Common myeloid progenitor, CD34-positive (primary cell): Measurements from ENCODE around the gene ADD1.

Experiments
- CTCF ChIA-PET: fragments of 350-600 bp; sonication (Branson Sonifier 250); formaldehyde crosslinking; loops from one replicate; lab custom pipeline; 2021; ENCODE audit warnings: antibody characterized with exemption; lab: Charles Lee
- POLR2A ChIA-PET: fragments of 350-600 bp; sonication (Branson Sonifier 250); formaldehyde crosslinking; loops from one replicate; lab custom pipeline; 2021; ENCODE audit warnings: antibody characterized with exemption; lab: Charles Lee
- DNase-seq, 3 donors: peaks; one replicate each; pipeline versions ENCODE4 v3.0.0 to v3.0.0-alpha.2; 2013
- H3K27ac ChIP-seq, 2 experiments: 1 replicate in 1 of 2; 2 replicates in 1 of 2; pipeline ENCODE4 v1.7.0; 2013; ENCODE audit warnings: inconsistent platforms in 2 of 2, low read length in 2 of 2, mild to moderate bottlenecking in 2 of 2, low read depth in 1 of 2, moderate library complexity in 1 of 2; ENCODE audit not compliant: severe bottlenecking in 2 of 2, insufficient read depth in 1 of 2, poor library complexity in 1 of 2
- H3K27me3 ChIP-seq, 5 experiments: replicated peaks in 2 of 5; 1 replicate in 3 of 5; 2 replicates in 2 of 5; pipeline versions ENCODE4 v1.6.1 to v1.7.0; 2013; ENCODE audit warnings: low read length in 4 of 5, mild to moderate bottlenecking in 2 of 5, moderate library complexity in 2 of 5, inconsistent platforms in 1 of 5; ENCODE audit not compliant: insufficient read depth in 5 of 5, control insufficient read depth in 4 of 5
- H3K36me3 ChIP-seq, 4 experiments: 1 replicate in 2 of 4; 2 replicates in 2 of 4; pipeline versions ENCODE4 v1.6.1 to v1.7.0; 2013; ENCODE audit warnings: low read length in 3 of 4, control low read depth in 1 of 4, mild to moderate bottlenecking in 1 of 4; ENCODE audit not compliant: control insufficient read depth in 4 of 4, insufficient read depth in 4 of 4
- H3K4me1 ChIP-seq, 4 experiments: 1 replicate in 3 of 4; 2 replicates in 1 of 4; pipeline versions ENCODE4 v1.6.1 to v1.7.1; 2013; ENCODE audit warnings: low read length in 3 of 4, mild to moderate bottlenecking in 3 of 4, control low read depth in 1 of 4, inconsistent platforms in 1 of 4, moderate library complexity in 1 of 4; ENCODE audit not compliant: control insufficient read depth in 4 of 4, insufficient read depth in 4 of 4; ENCODE audit errors: control extremely low read depth in 1 of 4
- H3K4me3 ChIP-seq, 7 experiments: 1 replicate in 4 of 7; 2 replicates in 3 of 7; pipeline versions ENCODE4 v1.5.1 to v1.7.0; 2013; ENCODE audit warnings: mild to moderate bottlenecking in 7 of 7, low read length in 6 of 7, moderate library complexity in 6 of 7, inconsistent platforms in 2 of 7, low read depth in 2 of 7, control low read depth in 1 of 7; ENCODE audit not compliant: insufficient read depth in 4 of 7, control insufficient read depth in 1 of 7; ENCODE audit errors: extremely low read depth in 1 of 7
- H3K9me3 ChIP-seq, 5 experiments: 1 replicate in 4 of 5; 2 replicates in 1 of 5; pipeline versions ENCODE4 v1.6.1 to v1.7.1; 2013; ENCODE audit warnings: low read length in 4 of 5, mild to moderate bottlenecking in 2 of 5, inconsistent platforms in 1 of 5, low read depth in 1 of 5, moderate library complexity in 1 of 5; ENCODE audit not compliant: control insufficient read depth in 4 of 5, insufficient read depth in 2 of 5; ENCODE audit errors: control extremely low read depth in 1 of 5
- WGBS: methylation state at CpG from one replicate; pipeline ENCODE4 v1.1.5; 2013; ENCODE audit not compliant: insufficient coverage; 5-methylcytosine and 5-hydroxymethylcytosine counted together

Gene ADD1

GRCh38 chr4:2887343-2887742, 43.7 kb downstream of the ADD1 start:
- ChIA-PET CTCF (no interaction called here), POLR2A (no interaction called here)
- Histone ChIP-seq H3K27ac (no peak overlapping the region), H3K4me1 (no peaks in the 10 kb centered on the region), H3K9me3 (no peaks in the 10 kb centered on the region), H3K4me3 (no peak overlapping the region), H3K27me3 (no peaks in the 10 kb centered on the region), H3K36me3 (peaks cover 18 to 58% (median 34%) of the 10 kb centered on the region in 4 experiments)
- no peak for DNase-seq
- 94% methylated on average over 2 of the region's 3 CpGs for WGBS

GRCh38 chr4:2888886-2889285, 45.2 kb downstream of the ADD1 start:
- 100% methylated on average over 1 of the region's 3 CpGs for WGBS
- ChIA-PET POLR2A (no interaction called here), CTCF (no interaction called here)
- Histone ChIP-seq H3K9me3 (no peaks in the 10 kb centered on the region), H3K4me1 (no peaks in the 10 kb centered on the region), H3K27ac (no peak overlapping the region), H3K27me3 (no peaks in the 10 kb centered on the region), H3K4me3 (no peak overlapping the region), H3K36me3 (peaks cover 15 to 50% (median 28%) of the 10 kb centered on the region in 4 experiments)
- DNase-seq = no peak

- Histone ChIP-seq H3K4me3 (no peak overlapping the region), H3K27ac (no peak overlapping the region), H3K36me3 (peaks cover 8 to 51% (median 18%) of the 10 kb centered on the region in 4 experiments), H3K27me3 (no peaks in the 10 kb centered on the region), H3K4me1 (no peaks in the 10 kb centered on the region), H3K9me3 (no peaks in the 10 kb centered on the region)
- ChIA-PET POLR2A (interaction anchor here (0.6 kb wide), 1 partner anchor 30 kb away, joined by 5 read pairs; no protein-coding TSS in a partner anchor), CTCF (interaction anchor here (1.6 kb wide), 1 partner anchor 10 kb away, joined by 4 read pairs; no protein-coding TSS in a partner anchor)
- DNase-seq = no peak
- WGBS = 95% methylated on average over 5 of the region's 5 CpGs
Observed at GRCh38 chr4:2891294-2891693, 47.6 kb downstream of the ADD1 start.

- no peak for DNase-seq
- 95% methylated on average over 3 of the region's 5 CpGs for WGBS
- Histone ChIP-seq H3K27me3 (no peaks in the 10 kb centered on the region), H3K4me3 (no peak overlapping the region), H3K4me1 (no peaks in the 10 kb centered on the region), H3K9me3 (no peaks in the 10 kb centered on the region), H3K27ac (no peak overlapping the region), H3K36me3 (peaks cover 9 to 58% (median 19%) of the 10 kb centered on the region in 4 experiments)
- ChIA-PET CTCF (interaction anchor here (0.8 to 1.0 kb wide), 2 partner anchors 26 to 131 kb away, joined by 3 read pairs; no protein-coding TSS in a partner anchor), POLR2A (no interaction called here)
Observed at GRCh38 chr4:2893772-2894171, 50.1 kb downstream of the ADD1 start.

GRCh38 chr4:2898001-2898400, 54.4 kb downstream of the ADD1 start:
- H3K4me3 ChIP-seq = no peak overlapping the region
- WGBS = 61% methylated on average over 3 of the region's 3 CpGs
- H3K27ac ChIP-seq = no peak overlapping the region
- H3K9me3 ChIP-seq = no peaks in the 10 kb centered on the region
- ChIA-PET POLR2A (no interaction called here), CTCF (no interaction called here)
- no peaks in the 10 kb centered on the region for H3K27me3 ChIP-seq
- no peaks in the 10 kb centered on the region for H3K4me1 ChIP-seq
- peaks cover 15 to 85% (median 44%) of the 10 kb centered on the region in 4 experiments for H3K36me3 ChIP-seq
- no peak for DNase-seq

GRCh38 chr4:2900741-2901140, 57.1 kb downstream of the ADD1 start:
- 99% methylated on average over 6 of the region's 6 CpGs for WGBS
- ChIA-PET POLR2A (no interaction called here), CTCF (no interaction called here)
- H3K27ac ChIP-seq = no peak overlapping the region
- DNase-seq = no peak
- H3K4me3 ChIP-seq = no peak overlapping the region
- peaks cover 10 to 90% (median 59%) of the 10 kb centered on the region in 4 experiments for H3K36me3 ChIP-seq
- no peaks in the 10 kb centered on the region for H3K4me1 ChIP-seq
- no peaks in the 10 kb centered on the region for H3K9me3 ChIP-seq
- H3K27me3 ChIP-seq = no peaks in the 10 kb centered on the region

- Histone ChIP-seq H3K4me3 (no peak overlapping the region), H3K27ac (no peak overlapping the region), H3K27me3 (no peaks in the 10 kb centered on the region), H3K36me3 (peaks cover 10 to 90% (median 62%) of the 10 kb centered on the region in 4 experiments), H3K4me1 (no peaks in the 10 kb centered on the region), H3K9me3 (no peaks in the 10 kb centered on the region)
- 100% methylated on average over 2 of the region's 3 CpGs for WGBS
- CTCF ChIA-PET = no interaction called here
- POLR2A ChIA-PET = no interaction called here
- DNase-seq = no peak
Observed at GRCh38 chr4:2901186-2901585, 57.5 kb downstream of the ADD1 start.
